Ascending aorta (tissue), 2 donors: Measurements from ENCODE around the gene EIF2D. TPM values are rescaled to one million over a fixed set of nuclear protein-coding genes. Genes with fewer than 3 reads are reported as not detected.

Source experiments
- DNase-seq, 2 donors: peaks; one replicate each; pipeline ENCODE4 v3.0.0-alpha.2; 2019; ENCODE audit warnings: low spot score in 2 of 2
- H3K27ac ChIP-seq, 2 donors: fragments of 200-600 bp; sonication (generic); one replicate each; pipeline ENCODE4 v1.5.1; 2016 to 2017; ENCODE audit warnings: mild to moderate bottlenecking in 1 of 2
- H3K27me3 ChIP-seq: fragments of 200-600 bp; sonication (generic); one replicate; pipeline ENCODE4 v1.5.1; 2017
- H3K36me3 ChIP-seq, 2 donors: fragments of 200-600 bp; sonication (generic); one replicate each; pipeline ENCODE4 v1.5.1; 2016
- H3K4me1 ChIP-seq, 2 donors: fragments of 200-600 bp; sonication (generic); one replicate each; pipeline ENCODE4 v1.5.1; 2016 to 2017; ENCODE audit warnings: mild to moderate bottlenecking in 1 of 2
- H3K4me3 ChIP-seq, 2 donors: fragments of 200-600 bp; sonication (generic); one replicate each; pipeline ENCODE4 v1.5.1; 2016 to 2017; ENCODE audit warnings: mild to moderate bottlenecking in 1 of 2
- H3K9me3 ChIP-seq, 2 donors: fragments of 200-600 bp; sonication (generic); one replicate each; pipeline ENCODE4 v1.5.1; 2016
- CTCF ChIP-seq, 3 experiments: fragments of 200-600 bp in 2 of 3; fragments of 450-650 bp in 1 of 3; sonication (generic) in 2 of 3; IDR thresholded peaks; one replicate each; pipeline ENCODE4 v1.5.1; 2016 to 2019; ENCODE audit warnings: antibody characterized with exemption in 3 of 3, mild to moderate bottlenecking in 1 of 3, moderate library complexity in 1 of 3
- intact Hi-C: fragments of 100-400 bp; cut with DNase I; formaldehyde crosslinking; loops from one replicate; pipeline ENCODE4 v1.15.1; 2023
- total RNA-seq: library from RNA; depleted of rRNA; stranded (reverse); fragments of >200 nt; gene quantifications from one replicate; pipeline ENCODE4 v1.1.0, GENCODE V29; 2016

Gene EIF2D
- total RNA-seq, 1 donor from 2014 or later, result 40.2 TPM

- TF ChIP-seq CTCF (IDR thresholded peaks at IDR 0.05), result peak; percentile 48 to 64 (median 49)
- Histone ChIP-seq H3K4me3 (no peak overlapping the region), H3K27me3 (no peaks in the 10 kb centered on the region), H3K9me3 (no peaks in the 10 kb centered on the region), H3K27ac (no peak overlapping the region), H3K4me1 (peaks cover 3 to 11% of the 10 kb centered on the region in 2 donors), H3K36me3 (peaks cover 35 to 51% of the 10 kb centered on the region in 2 donors)
- no peak for DNase-seq
- intact Hi-C loops, result no loop called here
Observed at GRCh38 chr1:206608108-206608698, 4.1 kb downstream of the EIF2D start.

- peaks cover 48 to 64% of the 10 kb centered on the region in 2 donors for H3K36me3 ChIP-seq
- no peaks in the 10 kb centered on the region for H3K9me3 ChIP-seq
- H3K27me3 ChIP-seq, result no peaks in the 10 kb centered on the region
- H3K4me1 ChIP-seq, result peaks cover 3 to 9% of the 10 kb centered on the region in 2 donors
- H3K27ac ChIP-seq, result no peak overlapping the region
- no peak for TF ChIP-seq CTCF (IDR thresholded peaks at IDR 0.05)
- DNase-seq, result no peak
- H3K4me3 ChIP-seq, result no peak overlapping the region
- intact Hi-C loops, result no loop called here
Observed at GRCh38 chr1:206606867-206607266, 5.4 kb downstream of the EIF2D start.

GRCh38 chr1:206604861-206605260 lies 7.4 kb downstream of the EIF2D start:
- intact Hi-C loops, result no loop called here
- Histone ChIP-seq H3K27me3 (no peaks in the 10 kb centered on the region), H3K27ac (no peak overlapping the region), H3K36me3 (peaks cover 61 to 78% of the 10 kb centered on the region in 2 donors), H3K4me3 (no peak overlapping the region), H3K4me1 (no peaks in the 10 kb centered on the region), H3K9me3 (no peaks in the 10 kb centered on the region)
- DNase-seq, result no peak
- TF ChIP-seq CTCF (IDR thresholded peaks at IDR 0.05), result no peak

GRCh38 chr1:206600527-206600926 lies 11.7 kb downstream of the EIF2D start:
- Histone ChIP-seq H3K4me3 (no peak overlapping the region), H3K27me3 (no peaks in the 10 kb centered on the region), H3K9me3 (no peaks in the 10 kb centered on the region), H3K36me3 (peaks cover 79 to 100% of the 10 kb centered on the region in 2 donors), H3K27ac (no peak overlapping the region), H3K4me1 (no peaks in the 10 kb centered on the region)
- DNase-seq, result no peak
- no peak for TF ChIP-seq CTCF (IDR thresholded peaks at IDR 0.05)
- intact Hi-C loops, result no loop called here

- peaks cover 77 to 97% of the 10 kb centered on the region in 2 donors for H3K36me3 ChIP-seq
- H3K27me3 ChIP-seq, result no peaks in the 10 kb centered on the region
- H3K9me3 ChIP-seq, result no peaks in the 10 kb centered on the region
- no peak overlapping the region for H3K4me3 ChIP-seq
- no peaks in the 10 kb centered on the region for H3K4me1 ChIP-seq
- no peak for DNase-seq
- intact Hi-C loops, result no loop called here
- H3K27ac ChIP-seq, result no peak overlapping the region
- TF ChIP-seq CTCF (IDR thresholded peaks at IDR 0.05), result no peak
Observed at GRCh38 chr1:206596319-206596666, 16.0 kb downstream of the EIF2D start.
